HG03558 (cell line): Measurements from ENCODE around the gene LUC7L3.

Experiments
- ATAC-seq: cut with Tn5 transposase; IDR thresholded peaks from one replicate; pipeline ENCODE4 v1.9.1; 2021; ENCODE audit warnings: moderate number of reproducible peaks; ENCODE audit not compliant: unreplicated experiment; ENCODE audit errors: extremely low read depth

The LUC7L3 gene

GRCh38 chr17:50745631-50746030 lies 26.2 kb downstream of the LUC7L3 start:
- no peak for ATAC-seq

- no peak for ATAC-seq
Observed at GRCh38 chr17:50749245-50749644, 29.8 kb downstream of the LUC7L3 start.

- no peak for ATAC-seq
Observed at GRCh38 chr17:50754521-50754920, 35.1 kb downstream of the LUC7L3 start.

GRCh38 chr17:50758524-50758923 lies 39.1 kb downstream of the LUC7L3 start:
- no peak for ATAC-seq

GRCh38 chr17:50758989-50759544 lies 39.7 kb downstream of the LUC7L3 start:
- no peak for ATAC-seq

- ATAC-seq, result no peak
Observed at GRCh38 chr17:50762177-50762576, 42.8 kb downstream of the LUC7L3 start.

GRCh38 chr17:50763716-50764475 lies 44.5 kb downstream of the LUC7L3 start:
- no peak for ATAC-seq

- ATAC-seq, result no peak
Observed at GRCh38 chr17:50764734-50765149, 45.3 kb downstream of the LUC7L3 start.

- no peak for ATAC-seq
Observed at GRCh38 chr17:50765454-50766221, 46.2 kb downstream of the LUC7L3 start.

- ATAC-seq, result no peak
Observed at GRCh38 chr17:50766222-50767023, 47.0 kb downstream of the LUC7L3 start.

- ATAC-seq, result no peak
Observed at GRCh38 chr17:50767030-50767429, 47.6 kb downstream of the LUC7L3 start.

- no peak for ATAC-seq
Observed at GRCh38 chr17:50767446-50767845, 48.0 kb downstream of the LUC7L3 start, which contains the start of gene ANKRD40CL. ANKRD40CL (minus strand) TSS chr17:50767518; CDS start chr17:50766913, 605 bp downstream.

- ATAC-seq, result no peak
Observed at GRCh38 chr17:50768346-50768761, 49.0 kb downstream of the LUC7L3 start.

- ATAC-seq, result no peak
Observed at GRCh38 chr17:50769884-50770283, 50.5 kb downstream of the LUC7L3 start.

- no peak for ATAC-seq
Observed at GRCh38 chr17:50770346-50770745, 50.9 kb downstream of the LUC7L3 start.

GRCh38 chr17:50771991-50772785 lies 52.8 kb downstream of the LUC7L3 start:
- peak; percentile 84 for ATAC-seq

- no peak for ATAC-seq
Observed at GRCh38 chr17:50774225-50774803, 54.9 kb downstream of the LUC7L3 start.

- ATAC-seq, result no peak
Observed at GRCh38 chr17:50775926-50776325, 56.5 kb downstream of the LUC7L3 start.

- ATAC-seq, result no peak
Observed at GRCh38 chr17:50778471-50778870, 59.1 kb downstream of the LUC7L3 start.
